GM06990 (cell line): Measurements from ENCODE around the gene GHRHR.

Experiments used
- DNase-seq: peaks from one replicate; pipeline ENCODE4 v3.0.0-alpha.2; 2011; ENCODE audit not compliant: insufficient read length; ENCODE audit errors: extremely low read depth
- H3K27me3 ChIP-seq: replicated peaks from 2 replicates; pipeline ENCODE4 v1.6.0; 2011; ENCODE audit warnings: low read length; ENCODE audit not compliant: control insufficient read depth, insufficient read depth
- H3K36me3 ChIP-seq: 2 replicates; pipeline ENCODE4 v1.5.1; 2011; ENCODE audit warnings: low read length; ENCODE audit not compliant: control insufficient read depth, insufficient read depth
- H3K4me3 ChIP-seq: replicated peaks from 2 replicates; pipeline ENCODE4 v1.5.1; 2011; ENCODE audit warnings: low read depth, mild to moderate bottlenecking, control low read depth, low read length
- CTCF ChIP-seq: IDR thresholded peaks from 2 replicates; pipeline ENCODE4 v1.5.1; 2011; ENCODE audit warnings: low read length, control low read depth, mild to moderate bottlenecking, inconsistent platforms; ENCODE audit not compliant: insufficient read depth, poor library complexity, severe bottlenecking

The GHRHR gene

GRCh38 chr7:30996883-30997282 lies 33.1 kb downstream of the GHRHR start:
- H3K4me3 ChIP-seq, result no peak overlapping the region
- no peaks in the 10 kb centered on the region for H3K27me3 ChIP-seq
- no peak for DNase-seq
- no peaks in the 10 kb centered on the region for H3K36me3 ChIP-seq
- TF ChIP-seq CTCF, result no peak

GRCh38 chr7:30997316-30997715 lies 33.6 kb downstream of the GHRHR start:
- Histone ChIP-seq H3K4me3 (no peak overlapping the region), H3K27me3 (no peaks in the 10 kb centered on the region), H3K36me3 (no peaks in the 10 kb centered on the region)
- no peak for TF ChIP-seq CTCF
- DNase-seq, result no peak

GRCh38 chr7:30998180-30998579 lies 34.4 kb downstream of the GHRHR start:
- TF ChIP-seq CTCF, result no peak
- no peak overlapping the region for H3K4me3 ChIP-seq
- no peak for DNase-seq
- no peaks in the 10 kb centered on the region for H3K36me3 ChIP-seq
- H3K27me3 ChIP-seq, result no peaks in the 10 kb centered on the region

- no peaks in the 10 kb centered on the region for H3K36me3 ChIP-seq
- no peak for DNase-seq
- H3K4me3 ChIP-seq, result no peak overlapping the region
- no peaks in the 10 kb centered on the region for H3K27me3 ChIP-seq
- TF ChIP-seq CTCF, result no peak
These were observed 36.5 kb downstream of the GHRHR start for GRCh38 chr7:31000161-31000693.

GRCh38 chr7:31000779-31001178 lies 37.0 kb downstream of the GHRHR start:
- DNase-seq, result no peak
- TF ChIP-seq CTCF, result no peak
- Histone ChIP-seq H3K36me3 (no peaks in the 10 kb centered on the region), H3K27me3 (no peaks in the 10 kb centered on the region), H3K4me3 (no peak overlapping the region)

- Histone ChIP-seq H3K4me3 (no peak overlapping the region), H3K27me3 (no peaks in the 10 kb centered on the region), H3K36me3 (no peaks in the 10 kb centered on the region)
- DNase-seq, result no peak
- TF ChIP-seq CTCF, result no peak
These were observed 38.5 kb downstream of the GHRHR start for GRCh38 chr7:31002256-31002655.
